LNCAP (cell line): Measurements from ENCODE around the gene TSPYL4.
A peak's percentile ranks its signal among the peaks of the same experiment; 100 is the strongest.

Experiments
- TF ChIP-seq, protein P1 (sequence below): fragments of 450-650 bp; IDR thresholded peaks from 2 replicates; pipeline ENCODE4 v1.5.1; 2017; ENCODE audit warnings: mild to moderate bottlenecking

Gene TSPYL4

DNA sequence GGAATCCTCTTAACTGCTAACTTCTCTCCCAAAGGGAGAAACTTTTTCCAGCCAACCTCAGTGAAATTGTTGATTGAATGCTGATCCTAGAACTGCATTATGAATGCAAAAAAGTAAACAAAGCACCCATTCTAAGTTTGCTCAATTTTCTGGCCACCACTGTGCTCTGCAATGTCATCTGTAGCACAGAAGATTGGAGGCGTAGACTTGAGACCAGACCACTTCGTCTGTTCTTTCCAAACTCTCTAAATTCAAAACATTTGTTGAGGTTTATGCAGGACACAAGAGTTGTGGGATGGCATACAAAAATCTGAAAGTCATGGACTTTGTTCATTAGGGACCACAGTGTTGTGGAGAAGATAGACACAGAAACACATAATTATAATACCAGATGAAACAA is 36.9 kb upstream of the TSPYL4 start:
- TF ChIP-seq, protein P1, sequence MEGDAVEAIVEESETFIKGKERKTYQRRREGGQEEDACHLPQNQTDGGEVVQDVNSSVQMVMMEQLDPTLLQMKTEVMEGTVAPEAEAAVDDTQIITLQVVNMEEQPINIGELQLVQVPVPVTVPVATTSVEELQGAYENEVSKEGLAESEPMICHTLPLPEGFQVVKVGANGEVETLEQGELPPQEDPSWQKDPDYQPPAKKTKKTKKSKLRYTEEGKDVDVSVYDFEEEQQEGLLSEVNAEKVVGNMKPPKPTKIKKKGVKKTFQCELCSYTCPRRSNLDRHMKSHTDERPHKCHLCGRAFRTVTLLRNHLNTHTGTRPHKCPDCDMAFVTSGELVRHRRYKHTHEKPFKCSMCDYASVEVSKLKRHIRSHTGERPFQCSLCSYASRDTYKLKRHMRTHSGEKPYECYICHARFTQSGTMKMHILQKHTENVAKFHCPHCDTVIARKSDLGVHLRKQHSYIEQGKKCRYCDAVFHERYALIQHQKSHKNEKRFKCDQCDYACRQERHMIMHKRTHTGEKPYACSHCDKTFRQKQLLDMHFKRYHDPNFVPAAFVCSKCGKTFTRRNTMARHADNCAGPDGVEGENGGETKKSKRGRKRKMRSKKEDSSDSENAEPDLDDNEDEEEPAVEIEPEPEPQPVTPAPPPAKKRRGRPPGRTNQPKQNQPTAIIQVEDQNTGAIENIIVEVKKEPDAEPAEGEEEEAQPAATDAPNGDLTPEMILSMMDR: no peak

DNA sequence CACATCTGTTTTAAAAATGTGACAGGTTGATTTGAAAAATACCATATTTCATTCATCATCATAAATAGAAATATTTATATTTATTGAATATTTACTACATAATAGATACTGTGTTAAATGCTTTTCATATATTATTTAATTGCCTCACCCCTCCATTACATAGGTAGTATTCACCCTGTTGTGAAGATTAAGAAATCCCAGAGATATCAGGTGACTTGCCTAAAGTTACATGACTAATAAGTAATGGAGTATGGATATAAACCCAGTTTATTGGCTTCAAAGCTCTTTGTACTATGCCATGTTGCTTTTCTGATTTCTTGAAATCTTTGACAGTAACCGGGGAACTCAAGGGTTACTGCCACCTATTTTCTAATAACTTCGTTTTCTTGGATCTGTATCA is 36.0 kb upstream of the TSPYL4 start:
- TF ChIP-seq, protein P1: no peak

DNA sequence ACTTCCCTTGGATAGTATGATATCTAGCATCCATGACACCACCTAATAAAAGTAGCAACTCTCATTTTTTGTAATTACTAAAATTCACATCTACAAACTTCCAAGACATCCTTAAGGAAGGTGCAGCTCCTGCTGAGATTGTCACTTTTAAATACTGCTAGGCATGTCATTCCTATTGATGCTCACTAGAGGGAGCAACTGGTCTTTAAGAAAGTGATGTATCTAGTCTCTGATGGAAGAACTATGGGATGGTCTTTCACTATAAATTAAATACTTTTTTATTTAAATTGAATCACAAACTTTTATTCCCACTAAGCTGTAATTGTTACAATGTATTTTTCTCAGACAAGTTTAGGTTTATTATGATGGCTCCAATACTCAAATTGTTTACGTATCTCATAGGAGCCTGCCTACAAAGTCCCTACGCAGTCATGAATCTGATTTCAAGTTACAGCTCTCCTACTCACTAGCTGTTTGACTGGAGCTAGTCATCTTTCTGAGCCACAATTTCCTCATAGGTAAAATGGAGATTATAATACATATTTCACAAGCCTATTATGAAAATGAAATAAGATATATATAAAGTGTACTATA is 33.9 kb upstream of the TSPYL4 start:
- TF ChIP-seq, protein P1: peak; percentile 90

DNA sequence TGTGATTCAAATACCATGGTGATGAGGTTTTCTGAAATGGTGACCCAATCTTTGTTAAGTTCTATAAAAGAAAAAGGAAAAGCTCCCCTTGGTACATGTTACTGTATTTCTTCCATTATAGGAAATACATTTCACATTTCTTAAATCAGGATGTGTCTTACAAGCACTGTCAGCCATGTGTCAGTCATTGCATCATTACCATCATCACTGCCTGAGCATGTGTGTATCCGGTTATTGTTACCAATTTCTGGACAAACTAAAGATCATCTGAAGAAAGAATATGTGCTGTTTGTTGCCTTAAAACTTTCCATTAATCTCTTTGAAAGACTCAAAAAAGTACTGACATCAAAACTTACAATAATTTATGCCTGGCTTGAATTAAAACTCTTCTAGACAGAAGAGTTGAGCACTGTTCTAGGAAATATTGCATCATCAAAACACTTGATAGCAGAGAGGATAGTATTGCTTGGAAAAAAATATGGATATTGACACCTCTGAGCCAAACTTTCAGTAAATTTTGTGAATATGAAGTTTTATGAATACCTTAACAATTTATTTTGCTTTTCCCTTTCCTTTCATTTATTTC is 33.0 kb upstream of the TSPYL4 start:
- TF ChIP-seq, protein P1: no peak

DNA sequence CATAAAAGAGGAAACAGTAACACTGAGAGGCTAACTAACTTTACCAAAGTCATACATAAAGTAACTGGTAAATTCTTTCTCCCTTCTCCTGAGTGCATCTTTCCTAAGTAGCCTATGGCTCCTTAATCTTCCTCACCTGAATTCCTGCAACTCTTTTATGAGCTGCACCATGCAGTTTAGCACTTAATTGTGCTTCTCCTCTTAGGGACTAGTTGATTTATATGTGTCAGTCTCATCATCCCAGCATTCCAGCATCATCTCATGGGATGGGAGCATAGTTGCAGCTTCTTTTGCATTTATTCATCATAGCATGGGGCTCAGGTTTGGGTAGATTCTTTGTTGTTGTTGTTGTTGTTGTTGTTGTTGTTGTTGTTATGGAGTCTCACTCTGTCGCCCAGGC is 29.3 kb upstream of the TSPYL4 start:
- TF ChIP-seq, protein P1: no peak

DNA sequence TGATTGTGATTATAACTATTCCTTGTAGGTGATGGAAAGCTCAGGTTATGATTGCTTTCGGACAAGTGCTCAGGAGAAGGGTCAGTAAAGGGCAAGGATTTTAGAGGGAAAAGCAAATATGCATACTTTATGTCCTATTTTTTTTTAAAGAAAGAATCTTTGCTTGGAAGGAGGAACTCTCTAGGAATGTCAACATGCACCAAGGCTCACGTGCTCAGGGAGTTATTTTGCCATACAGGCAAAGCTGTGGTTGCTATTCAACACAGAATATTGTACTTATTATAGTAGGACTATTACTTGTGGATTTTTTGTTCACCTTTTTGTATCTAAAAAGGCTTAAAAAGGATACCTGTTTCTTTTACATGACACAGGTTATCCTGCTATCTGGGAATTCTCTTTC is 28.8 kb upstream of the TSPYL4 start:
- TF ChIP-seq, protein P1: no peak

DNA sequence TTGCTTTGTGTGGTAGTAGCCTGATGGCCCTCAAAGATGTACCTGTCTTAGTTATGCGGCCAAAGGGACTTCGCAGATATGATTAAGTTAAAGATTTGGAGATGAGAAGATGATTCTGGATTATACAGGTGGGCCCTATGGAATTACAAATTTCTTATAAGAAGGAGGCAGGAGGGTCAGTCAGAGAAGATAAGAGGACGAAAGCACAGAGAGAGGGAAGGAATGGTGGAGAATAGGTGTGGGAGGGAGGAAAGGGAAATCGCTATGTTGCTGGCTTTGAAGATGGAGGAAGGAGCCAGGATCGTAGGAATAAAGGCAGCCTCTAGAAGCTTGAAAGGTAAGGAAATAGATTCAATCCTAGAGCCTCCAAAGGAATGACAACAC is 27.1 kb upstream of the TSPYL4 start:
- TF ChIP-seq, protein P1: no peak
